Measurements from ENCODE around the gene COG4.

The COG4 gene

DNA sequence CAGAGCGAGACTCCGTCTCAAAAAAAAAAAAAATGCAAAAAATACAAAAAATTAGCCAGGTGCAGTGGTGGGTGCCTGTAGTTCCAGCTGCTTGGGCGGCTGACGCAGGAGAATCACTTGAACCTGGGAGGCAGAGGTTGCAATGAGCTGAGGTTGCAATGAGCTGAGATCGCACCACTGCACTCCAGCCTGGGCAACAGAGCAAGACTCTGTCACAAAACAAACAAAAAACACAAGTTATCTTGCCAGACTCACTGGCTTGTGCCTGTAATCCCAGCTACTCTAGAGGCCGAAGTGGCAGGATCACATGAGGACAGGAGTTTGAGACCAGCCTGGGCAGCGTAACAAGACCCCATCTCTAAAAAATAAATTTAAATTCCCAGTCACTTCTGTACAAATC lies 81.0 kb downstream of the COG4 start:
- peaks cover 5% of the 10 kb centered on the region for H3K36me3 Mint-ChIP-seq (ENCODE audit: low read depth)
- peaks cover 10% of the 10 kb centered on the region for H3K4me1 Mint-ChIP-seq (ENCODE audit: low read depth)
- no peaks in the 10 kb centered on the region for H3K27me3 Mint-ChIP-seq (ENCODE audit: low read depth)
- no peak overlapping the region for H3K4me3 Mint-ChIP-seq
- no peaks in the 10 kb centered on the region for H3K9me3 Mint-ChIP-seq
- H3K27ac Mint-ChIP-seq, result no peak overlapping the region

DNA sequence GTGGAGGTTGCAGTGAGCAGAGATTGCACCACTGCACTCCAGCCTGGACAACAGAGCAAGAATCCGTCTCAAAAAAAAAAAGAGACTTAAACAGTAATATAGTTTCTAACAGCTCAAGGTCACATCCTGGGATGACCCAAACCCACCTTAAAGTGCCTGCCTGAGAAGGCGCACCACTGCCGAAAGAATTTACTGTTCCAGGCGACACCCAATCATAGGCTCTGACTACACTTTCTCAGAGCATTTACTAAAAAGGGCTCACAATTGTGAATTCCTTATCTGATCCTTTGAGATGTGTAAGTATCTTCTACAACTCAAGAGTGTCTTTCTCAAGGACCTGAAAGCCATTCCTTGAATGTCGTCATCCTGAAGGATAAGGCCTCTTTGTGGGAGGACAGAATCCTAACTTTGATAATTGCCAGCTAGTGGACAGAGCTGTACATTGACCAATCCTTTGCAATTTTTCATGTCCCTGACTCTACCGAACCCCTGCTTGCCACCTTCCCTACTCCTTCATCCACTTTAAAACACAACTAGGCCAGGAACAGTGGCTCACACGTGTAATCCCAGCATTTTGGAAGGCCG lies 81.9 kb downstream of the COG4 start:
- Mint-ChIP-seq H3K27ac (no peak overlapping the region), H3K4me1 (ENCODE audit: low read depth) (peaks cover 17% of the 10 kb centered on the region), H3K36me3 (ENCODE audit: low read depth) (peaks cover 5% of the 10 kb centered on the region), H3K4me3 (no peak overlapping the region), H3K9me3 (no peaks in the 10 kb centered on the region), H3K27me3 (ENCODE audit: low read depth) (no peaks in the 10 kb centered on the region)

DNA sequence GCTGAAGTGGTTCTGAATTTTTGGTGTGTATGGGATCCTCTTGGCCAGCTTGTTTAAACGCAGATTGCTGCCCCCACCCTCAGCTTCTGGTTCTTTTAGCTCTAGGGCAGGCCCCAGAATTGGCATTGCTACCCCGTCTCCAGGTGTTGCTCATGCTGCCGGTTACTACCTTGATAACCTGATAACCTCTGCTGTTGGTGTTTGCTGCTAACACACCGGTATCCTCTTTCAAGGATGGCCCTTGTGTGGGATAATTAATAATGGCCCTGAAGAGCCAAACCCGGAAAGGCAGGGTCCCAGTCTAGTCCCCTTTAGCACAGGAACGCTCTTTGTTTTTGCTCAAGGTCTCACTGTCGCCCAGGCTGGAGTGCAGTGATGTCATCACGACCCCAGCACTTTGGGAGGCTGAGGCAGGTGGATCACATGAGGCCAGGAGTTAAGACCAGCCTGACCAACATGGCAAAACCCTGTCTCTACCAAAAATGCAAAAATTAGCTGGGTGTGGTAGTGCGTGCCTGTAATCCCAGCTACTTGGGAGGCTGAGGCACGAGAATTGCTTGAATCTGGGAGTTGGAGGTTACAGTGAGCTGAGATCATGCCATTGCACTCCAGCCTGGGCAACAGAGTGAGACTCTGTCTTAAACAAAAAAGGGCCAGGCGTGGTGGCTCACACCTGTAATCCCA lies 83.2 kb downstream of the COG4 start:
- Mint-ChIP-seq H3K36me3 (ENCODE audit: low read depth) (peaks cover 5% of the 10 kb centered on the region), H3K27ac (no peak overlapping the region), H3K4me1 (ENCODE audit: low read depth) (peaks cover 19% of the 10 kb centered on the region), H3K4me3 (peak overlapping the region; percentile 89), H3K27me3 (ENCODE audit: low read depth) (no peaks in the 10 kb centered on the region), H3K9me3 (no peaks in the 10 kb centered on the region)

DNA sequence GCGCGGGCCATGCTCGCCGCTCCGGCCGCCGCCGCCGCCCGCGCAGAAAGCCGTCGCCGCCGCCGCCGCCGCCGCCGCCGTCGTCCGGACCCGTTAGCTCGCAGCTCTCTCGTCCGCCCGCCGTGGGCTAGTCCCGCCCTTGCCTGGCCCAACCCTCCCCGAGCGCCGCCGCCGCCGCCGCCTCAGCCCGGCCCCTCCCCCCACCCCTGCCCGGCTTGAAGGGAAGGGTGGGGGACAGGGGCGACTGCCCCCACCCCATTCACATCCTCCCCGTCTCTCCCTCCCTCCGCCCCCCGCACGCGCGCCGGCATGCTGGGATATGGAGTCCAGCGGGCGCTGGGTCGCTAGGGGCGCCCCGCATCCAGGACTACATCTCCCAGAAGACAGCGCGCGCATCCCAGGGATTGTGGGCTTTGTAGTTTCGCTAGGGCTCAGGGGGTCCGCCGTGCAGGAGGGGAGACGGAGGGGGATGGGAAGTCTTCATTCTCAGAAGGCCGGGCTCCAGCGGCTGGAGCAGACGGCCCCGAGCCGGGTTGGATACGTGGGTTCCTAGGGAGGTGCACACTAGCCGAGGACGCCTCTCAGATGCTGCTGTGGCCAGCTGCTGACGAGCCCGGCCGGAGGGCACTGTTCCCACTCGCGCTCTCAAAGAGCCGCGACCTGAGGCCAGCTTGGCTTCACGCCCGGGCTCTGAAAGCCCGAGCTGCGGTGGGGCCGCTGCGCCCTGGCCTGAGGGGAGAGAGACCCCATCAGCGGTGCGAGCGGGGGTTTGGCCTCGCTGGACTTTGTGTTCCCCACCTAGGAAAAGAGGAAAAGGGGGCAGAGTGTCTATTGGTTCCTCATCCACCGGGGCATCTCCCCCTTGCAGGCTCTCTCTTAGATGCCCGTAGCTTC lies 84.1 kb downstream of the COG4 start, which contains the start of gene ST3GAL2:
Gene ST3GAL2 (minus strand): TSS at position 132 of the 894 bp plus-strand sequence. CDS start 40,570 bp downstream, outside the sequence.
- Mint-ChIP-seq H3K4me3 (peak within 1 kb of the TSS; percentile 97), H3K9me3 (no peaks in the 10 kb centered on the region), H3K27ac (peak within 1 kb of the TSS; percentile 88), H3K4me1 (ENCODE audit: low read depth) (peaks cover 19% of the 10 kb centered on the region), H3K36me3 (ENCODE audit: low read depth) (peaks cover 9% of the 10 kb centered on the region), H3K27me3 (ENCODE audit: low read depth) (no peaks in the 10 kb centered on the region)

DNA sequence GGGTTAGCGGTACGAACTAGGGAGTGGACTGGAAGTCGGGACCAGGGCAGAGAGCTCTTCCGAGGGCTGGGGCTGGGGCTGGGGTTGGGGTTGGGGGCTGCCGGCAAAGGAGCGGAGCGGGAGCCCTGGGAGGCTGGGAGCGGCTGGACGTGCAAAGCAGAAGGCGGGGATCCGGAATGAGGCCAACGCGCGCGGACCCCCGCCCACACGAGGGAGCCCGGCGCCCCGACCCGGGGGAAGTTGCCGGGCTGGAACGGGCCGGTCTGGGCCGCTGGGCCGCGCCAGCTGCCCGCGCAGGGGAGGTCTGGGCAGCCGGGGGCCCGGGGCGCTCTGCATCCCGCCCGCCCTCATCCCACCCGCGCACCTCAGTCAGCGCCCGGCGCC lies 84.8 kb downstream of the COG4 start:
- Mint-ChIP-seq H3K4me1 (ENCODE audit: low read depth) (peaks cover 24% of the 10 kb centered on the region), H3K27ac (peak overlapping the region; percentile 87), H3K4me3 (peak overlapping the region; percentile 97), H3K9me3 (no peaks in the 10 kb centered on the region), H3K27me3 (ENCODE audit: low read depth) (no peaks in the 10 kb centered on the region), H3K36me3 (ENCODE audit: low read depth) (peaks cover 13% of the 10 kb centered on the region)

DNA sequence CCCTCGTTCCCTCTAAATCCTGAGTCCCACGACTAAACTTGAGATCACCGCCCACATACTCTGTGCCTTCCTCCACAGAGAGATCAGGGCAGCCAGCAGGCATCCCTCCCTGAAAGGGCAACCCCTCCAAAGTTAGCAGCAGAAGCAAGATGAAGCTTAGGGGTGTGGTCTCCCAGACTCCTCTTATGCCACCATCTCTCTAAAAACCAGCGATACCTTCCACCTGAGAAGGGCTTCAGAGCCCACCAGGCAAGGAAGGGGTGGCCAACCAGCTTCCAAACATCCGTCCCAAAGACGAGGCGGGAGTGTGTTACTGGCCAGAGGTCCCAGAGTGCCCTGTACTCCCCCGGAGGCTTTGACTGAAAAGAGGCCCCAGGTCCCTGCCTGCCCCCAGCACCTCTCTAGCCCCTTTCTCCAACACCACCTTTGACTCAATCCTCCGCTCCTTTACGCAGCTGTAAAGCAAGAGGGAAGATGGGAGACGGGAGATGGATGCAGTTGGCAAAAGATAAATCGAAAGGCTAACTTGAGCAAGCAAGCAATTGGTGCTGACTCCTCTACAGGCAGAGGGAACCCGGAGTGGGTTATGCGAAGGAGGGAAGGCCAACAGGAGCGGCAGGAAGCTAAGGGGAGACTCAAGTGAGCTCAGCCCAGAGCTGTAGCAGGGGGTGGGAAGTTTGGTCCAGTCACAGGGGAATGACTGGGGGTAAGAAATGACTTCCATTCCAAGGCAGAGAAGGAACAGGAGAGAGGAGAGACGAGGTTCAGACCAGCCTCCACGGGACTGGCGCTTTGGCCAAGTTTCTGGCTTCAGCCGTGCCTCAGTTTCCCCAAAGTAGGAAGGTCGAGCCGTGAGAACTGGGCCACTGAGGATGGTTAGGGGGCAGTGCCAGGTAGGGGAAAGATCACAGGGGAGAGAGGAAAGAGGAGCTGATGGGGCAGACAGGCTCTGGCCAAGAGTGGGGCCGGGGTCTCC lies 85.5 kb downstream of the COG4 start:
- Mint-ChIP-seq H3K36me3 (ENCODE audit: low read depth) (peaks cover 15% of the 10 kb centered on the region), H3K9me3 (no peaks in the 10 kb centered on the region), H3K27me3 (ENCODE audit: low read depth) (no peaks in the 10 kb centered on the region), H3K4me1 (ENCODE audit: low read depth) (peaks cover 30% of the 10 kb centered on the region), H3K4me3 (peak overlapping the region; percentile 97), H3K27ac (peak overlapping the region; percentile 87)

DNA sequence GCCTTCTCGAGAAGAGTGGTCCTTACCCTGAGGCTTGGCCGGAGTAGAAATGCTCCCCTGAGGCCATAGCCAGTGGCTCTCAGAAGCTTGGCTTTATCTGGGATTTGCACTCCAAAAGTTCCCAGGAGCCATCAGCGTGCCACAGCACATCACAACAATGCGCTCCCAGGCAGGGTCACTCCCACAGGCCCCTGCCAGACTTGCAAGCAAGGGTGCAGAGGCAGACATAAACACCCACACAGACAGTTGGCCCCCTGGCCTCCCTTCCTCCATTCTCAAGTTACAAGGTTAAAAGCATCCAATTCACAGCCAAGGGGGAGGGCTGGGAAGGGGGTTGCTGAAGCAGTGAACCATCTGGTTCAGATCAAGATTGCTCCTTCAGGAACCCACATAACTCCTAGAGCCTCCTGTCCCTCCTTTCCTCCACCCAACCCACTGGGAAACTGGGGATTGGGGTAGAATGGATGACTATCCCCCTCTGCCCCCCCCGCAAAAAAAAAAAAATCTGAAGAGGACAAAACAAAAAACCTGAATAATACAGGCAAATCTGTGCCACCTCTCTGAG lies 86.3 kb downstream of the COG4 start:
- no peaks in the 10 kb centered on the region for H3K9me3 Mint-ChIP-seq
- H3K27ac Mint-ChIP-seq, result no peak overlapping the region
- H3K27me3 Mint-ChIP-seq (ENCODE audit: low read depth), result no peaks in the 10 kb centered on the region
- peaks cover 16% of the 10 kb centered on the region for H3K36me3 Mint-ChIP-seq (ENCODE audit: low read depth)
- peak overlapping the region; percentile 97 for H3K4me3 Mint-ChIP-seq
- H3K4me1 Mint-ChIP-seq (ENCODE audit: low read depth), result peaks cover 30% of the 10 kb centered on the region

DNA sequence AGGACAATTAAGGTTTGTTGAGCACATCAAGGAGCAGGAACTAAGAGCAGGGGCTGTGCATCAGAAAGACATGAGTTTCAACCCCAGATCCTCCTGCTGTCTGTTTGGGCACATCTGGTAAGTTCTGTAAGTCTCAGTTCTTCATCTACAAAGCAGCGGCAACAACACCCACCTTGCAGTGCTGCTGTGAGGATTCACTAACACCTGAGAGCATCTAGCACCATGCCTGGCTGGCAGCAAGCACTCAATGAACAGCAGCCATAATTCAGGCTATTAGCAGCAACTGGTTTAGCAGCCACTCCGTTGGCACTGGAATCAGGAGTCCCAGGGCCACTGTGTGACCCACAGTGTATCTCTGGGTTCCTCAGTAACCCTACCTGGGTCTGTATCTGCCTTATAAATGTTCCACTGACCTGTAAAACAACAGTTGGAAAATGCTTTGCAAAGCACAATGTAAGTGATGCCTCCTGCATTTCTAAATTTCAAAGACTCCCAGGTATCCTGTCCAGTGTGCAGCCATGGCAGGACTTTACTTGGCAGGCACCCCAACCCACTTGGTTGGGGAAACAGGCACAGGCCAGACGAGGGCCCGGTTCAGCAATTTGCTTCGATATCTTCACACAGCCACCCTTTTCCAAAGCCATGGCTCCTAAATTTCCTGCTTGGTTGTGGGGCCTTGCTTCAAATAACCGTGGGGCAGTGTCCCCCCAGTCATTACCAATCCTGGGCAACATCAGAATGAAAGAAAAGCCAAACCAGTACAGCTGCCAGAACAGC lies 88.7 kb downstream of the COG4 start:
- no peaks in the 10 kb centered on the region for H3K27me3 Mint-ChIP-seq (ENCODE audit: low read depth)
- peaks cover 46% of the 10 kb centered on the region for H3K4me1 Mint-ChIP-seq (ENCODE audit: low read depth)
- H3K9me3 Mint-ChIP-seq, result no peaks in the 10 kb centered on the region
- peaks cover 16% of the 10 kb centered on the region for H3K36me3 Mint-ChIP-seq (ENCODE audit: low read depth)
- no peak overlapping the region for H3K4me3 Mint-ChIP-seq
- no peak overlapping the region for H3K27ac Mint-ChIP-seq

DNA sequence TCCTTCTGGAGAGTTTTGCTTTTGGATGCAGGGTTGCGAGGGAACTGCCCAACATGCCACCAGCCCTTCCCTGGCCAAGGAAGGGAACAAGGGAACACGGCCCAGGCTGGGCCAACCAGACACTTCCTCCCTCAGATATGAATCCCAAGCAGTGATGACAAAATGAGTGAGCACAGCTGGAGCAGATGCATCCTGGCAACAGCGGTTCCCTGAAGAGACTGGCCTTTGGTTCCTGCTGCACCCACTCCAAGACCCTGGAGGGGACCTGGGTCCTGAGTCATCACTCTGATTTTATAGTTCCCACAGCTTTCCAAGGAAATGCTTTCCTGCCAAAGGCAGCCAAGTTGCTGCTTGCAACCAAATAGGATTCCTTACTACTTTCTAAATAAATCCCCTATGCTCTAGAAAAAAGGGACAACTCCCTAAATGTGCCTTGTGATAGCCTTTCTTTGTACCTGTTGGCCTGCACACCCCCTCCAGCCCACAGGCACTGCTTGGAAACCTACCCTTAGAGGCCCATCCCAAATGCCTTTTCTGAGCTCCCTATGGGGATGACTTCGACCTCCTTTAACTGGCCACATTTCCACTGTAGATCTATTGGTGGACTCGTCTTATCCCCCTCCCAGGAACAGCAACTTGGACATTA lies 89.8 kb downstream of the COG4 start:
- H3K4me3 Mint-ChIP-seq, result no peak overlapping the region

DNA sequence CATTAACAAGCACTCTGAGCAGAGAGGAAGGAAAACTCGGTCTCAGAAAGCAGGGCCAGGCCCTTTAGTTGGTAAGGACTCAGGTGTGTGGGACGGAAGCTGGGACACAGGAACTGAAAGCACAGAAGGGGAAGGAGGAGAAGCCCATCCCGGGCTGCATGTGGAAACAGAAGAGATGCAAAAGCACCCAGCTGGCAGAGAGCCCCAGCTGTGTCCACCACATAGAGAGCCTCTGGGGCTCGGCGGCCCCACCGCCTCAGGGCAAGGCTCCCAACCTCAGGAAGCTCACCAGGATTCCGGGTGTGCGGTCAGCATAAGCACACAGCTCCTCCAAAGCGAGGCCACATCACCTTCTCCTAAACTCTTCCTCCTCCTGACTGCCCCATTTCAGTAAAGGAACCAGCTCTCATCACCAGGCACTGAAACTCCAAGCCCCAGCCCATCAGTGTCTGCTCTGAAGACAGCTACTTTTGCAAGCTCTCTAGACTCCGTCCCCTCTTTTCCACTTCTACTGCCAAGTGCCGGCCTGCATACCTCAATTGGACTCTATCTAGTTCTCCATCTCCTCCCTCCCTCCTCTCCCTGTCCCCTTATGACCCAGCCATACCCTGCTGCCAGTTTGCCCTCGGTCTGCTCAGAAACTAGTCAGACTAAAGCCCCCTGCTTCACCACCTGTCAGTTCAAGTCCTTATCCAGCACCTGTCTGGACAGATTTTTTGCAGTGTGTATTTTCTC lies 90.5 kb downstream of the COG4 start:
- Mint-ChIP-seq H3K27me3 (ENCODE audit: low read depth) (no peaks in the 10 kb centered on the region), H3K4me1 (ENCODE audit: low read depth) (peaks cover 53% of the 10 kb centered on the region), H3K9me3 (no peaks in the 10 kb centered on the region), H3K4me3 (no peak overlapping the region), H3K27ac (no peak overlapping the region), H3K36me3 (ENCODE audit: low read depth) (peaks cover 13% of the 10 kb centered on the region)

More for the DNA sequence above, 89.8 kb downstream of the COG4 start:
- peaks cover 16% of the 10 kb centered on the region for H3K36me3 Mint-ChIP-seq (ENCODE audit: low read depth)
- H3K9me3 Mint-ChIP-seq, result no peaks in the 10 kb centered on the region
- H3K27ac Mint-ChIP-seq, result no peak overlapping the region
- H3K4me1 Mint-ChIP-seq (ENCODE audit: low read depth), result peaks cover 50% of the 10 kb centered on the region
- no peaks in the 10 kb centered on the region for H3K27me3 Mint-ChIP-seq (ENCODE audit: low read depth)

DNA sequence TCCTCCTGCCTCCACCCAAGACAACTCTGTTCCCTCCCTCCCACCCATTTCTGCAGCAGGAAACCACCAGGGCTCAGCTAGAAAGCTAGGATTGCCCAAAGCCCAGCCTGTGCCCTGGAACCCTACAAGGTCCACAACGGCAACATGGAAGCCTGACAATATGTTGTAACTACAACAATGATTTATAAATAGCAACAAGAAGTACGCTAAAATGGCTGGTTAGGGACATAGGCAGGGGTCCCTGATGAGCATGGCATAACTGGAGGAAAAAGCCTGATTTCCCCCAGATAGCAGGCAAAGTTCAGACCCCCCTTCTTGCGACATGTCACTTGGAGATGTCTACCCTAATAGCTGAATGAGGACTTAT lies 91.0 kb downstream of the COG4 start:
- H3K4me1 Mint-ChIP-seq (ENCODE audit: low read depth), result peaks cover 52% of the 10 kb centered on the region
- H3K27me3 Mint-ChIP-seq (ENCODE audit: low read depth), result no peaks in the 10 kb centered on the region
- H3K36me3 Mint-ChIP-seq (ENCODE audit: low read depth), result peaks cover 16% of the 10 kb centered on the region
- no peaks in the 10 kb centered on the region for H3K9me3 Mint-ChIP-seq
- H3K27ac Mint-ChIP-seq, result no peak overlapping the region
- no peak overlapping the region for H3K4me3 Mint-ChIP-seq
